IMR-90 (cell line): ENCODE results near the gene LCN12. TPM values are rescaled to one million over a fixed set of nuclear protein-coding genes. Genes with fewer than 3 reads are reported as not detected.

Source experiments
- ATAC-seq: fragments of 200-7000 bp; cut with Tn5 transposase; 2 replicates; pipeline ENCODE4 v1.9.1; 2020; ENCODE audit warnings: low read depth, mild to moderate bottlenecking, moderate library complexity
- BruUV-seq: library from RNA; stranded (reverse); fragments of 400-500 nt; replicated peaks from 2 replicates; lab custom pipeline; 2021; lab: Mats Ljungman, UMichigan
- CTCF ChIA-PET: fragments of 300-600 bp; formaldehyde crosslinking; extraction: SDS; loops from one replicate; lab custom pipeline; 2021; ENCODE audit warnings: antibody characterized with exemption; lab: Yijun Ruan, JAX
- POLR2A ChIA-PET: fragments of 300-600 bp; sonication (Branson Sonifier 250); formaldehyde crosslinking; loops from one replicate; lab custom pipeline; 2022; ENCODE audit warnings: antibody characterized with exemption; ENCODE audit not compliant: unreplicated experiment; lab: Charles Lee
- DNase-seq: peaks from one replicate; pipeline ENCODE4 v3.0.0; 2013
- H2AFZ ChIP-seq: replicated peaks from 2 replicates; pipeline ENCODE3; 2013; ENCODE audit warnings: low read length, mild to moderate bottlenecking; ENCODE audit not compliant: poor library complexity
- H2AK5ac ChIP-seq: 2 replicates; pipeline ENCODE4 v1.6.1; 2013; ENCODE audit warnings: low read depth, low read length, inconsistent platforms
- H2AK9ac ChIP-seq: replicated peaks from 2 replicates; pipeline ENCODE3; 2013; ENCODE audit warnings: mild to moderate bottlenecking, low read depth, low read length, moderate library complexity; ENCODE audit not compliant: poor library complexity
- H2BK120ac ChIP-seq: 2 replicates; pipeline ENCODE4 v1.6.1; 2013; ENCODE audit warnings: low read depth, low read length, inconsistent platforms
- H2BK15ac ChIP-seq: 3 replicates; pipeline ENCODE4 v1.6.1; 2013; ENCODE audit warnings: low read depth, low read length, inconsistent platforms
- H2BK20ac ChIP-seq: 2 replicates; pipeline ENCODE4 v1.6.1; 2013; ENCODE audit warnings: low read depth, mild to moderate bottlenecking, inconsistent platforms, low read length, moderate library complexity
- H2BK5ac ChIP-seq: 2 replicates; pipeline ENCODE4 v1.6.1; 2013; ENCODE audit warnings: mild to moderate bottlenecking, low read depth, low read length, inconsistent platforms; ENCODE audit not compliant: poor library complexity, severe bottlenecking
- H3K14ac ChIP-seq: replicated peaks from 2 replicates; pipeline ENCODE4 v1.6.1; 2013; ENCODE audit warnings: low read depth, low read length, inconsistent platforms
- H3K18ac ChIP-seq: 2 replicates; pipeline ENCODE4 v1.6.1; 2013; ENCODE audit warnings: low read depth, low read length, control low read depth
- H3K23ac ChIP-seq: 2 replicates; pipeline ENCODE4 v1.6.1; 2013; ENCODE audit warnings: low read depth, low read length, inconsistent platforms
- H3K27ac ChIP-seq: 2 replicates; pipeline ENCODE4 v1.5.1; 2013; ENCODE audit warnings: mild to moderate bottlenecking, control low read depth, low read length; ENCODE audit not compliant: insufficient read depth
- H3K27me3 ChIP-seq: 2 replicates; pipeline ENCODE4 v1.6.1; 2013; ENCODE audit warnings: low read length; ENCODE audit not compliant: control insufficient read depth, insufficient read depth
- H3K36me3 ChIP-seq: 2 replicates; pipeline ENCODE4 v1.6.1; 2013; ENCODE audit warnings: low read length, mixed read lengths; ENCODE audit not compliant: control insufficient read depth, insufficient read depth
- H3K4ac ChIP-seq: 2 replicates; pipeline ENCODE4 v1.6.1; 2013; ENCODE audit warnings: low read depth, low read length, inconsistent platforms
- H3K4me1 ChIP-seq: 2 replicates; pipeline ENCODE4 v1.6.1; 2013; ENCODE audit warnings: low read length, mixed read lengths; ENCODE audit not compliant: control insufficient read depth, insufficient read depth
- H3K4me2 ChIP-seq: 2 replicates; pipeline ENCODE4 v1.6.1; 2013; ENCODE audit warnings: low read depth, mild to moderate bottlenecking, control low read depth, low read length, moderate library complexity
- H3K4me3 ChIP-seq: 2 replicates; pipeline ENCODE4 v1.5.1; 2013; ENCODE audit warnings: low read depth, mild to moderate bottlenecking, control low read depth, low read length, moderate library complexity; ENCODE audit not compliant: insufficient read depth
- H3K56ac ChIP-seq: 2 replicates; pipeline ENCODE4 v1.6.1; 2013; ENCODE audit warnings: low read length, inconsistent platforms; ENCODE audit not compliant: insufficient read depth; ENCODE audit errors: extremely low read depth
- H3K79me1 ChIP-seq, 2 experiments: 2 replicates each; pipeline ENCODE4 v1.6.1; 2013; ENCODE audit warnings: low read length in 2 of 2, inconsistent platforms in 1 of 2, low read depth in 1 of 2
- H3K9ac ChIP-seq: 2 replicates; pipeline ENCODE4 v1.6.1; 2013; ENCODE audit warnings: low read depth, low read length, control low read depth
- H3K9me1 ChIP-seq: 2 replicates; pipeline ENCODE4 v1.6.1; 2013; ENCODE audit warnings: low read length, inconsistent platforms; ENCODE audit not compliant: insufficient read depth
- H3K9me3 ChIP-seq: 2 replicates; pipeline ENCODE4 v1.6.1; 2013; ENCODE audit warnings: low read length; ENCODE audit not compliant: control insufficient read depth, insufficient read depth
- H4K20me1 ChIP-seq: 2 replicates; pipeline ENCODE4 v1.6.1; 2013; ENCODE audit warnings: low read length, inconsistent platforms; ENCODE audit not compliant: insufficient read depth
- H4K5ac ChIP-seq: 2 replicates; pipeline ENCODE4 v1.6.1; 2013; ENCODE audit warnings: mild to moderate bottlenecking, low read depth, low read length, control low read depth
- H4K8ac ChIP-seq, 2 experiments: 2 replicates each; pipeline ENCODE4 v1.6.1; 2013; ENCODE audit warnings: low read depth in 2 of 2, low read length in 2 of 2, control low read depth in 1 of 2, inconsistent platforms in 1 of 2
- H4K91ac ChIP-seq: 2 replicates; pipeline ENCODE4 v1.6.1; 2013; ENCODE audit warnings: low read depth, low read length, inconsistent platforms; ENCODE audit not compliant: insufficient read depth
- BHLHE40 ChIP-seq: fragments of 150-350 bp; IDR thresholded peaks from 2 replicates; pipeline ENCODE4 v1.6.1; 2016; ENCODE audit warnings: mild to moderate bottlenecking, low read depth, low read length
- FOS ChIP-seq: fragments of 150-350 bp; IDR thresholded peaks from 2 replicates; pipeline ENCODE4 v1.6.1; 2016; ENCODE audit warnings: low read depth, low read length
- MAFK ChIP-seq: IDR thresholded peaks from 2 replicates; pipeline ENCODE4 v1.6.1; 2012; ENCODE audit warnings: low read depth, low read length, improper control_type of control experiment
- MAZ ChIP-seq: IDR thresholded peaks from 2 replicates; pipeline ENCODE4 v1.6.1; 2012; ENCODE audit warnings: low read depth, mild to moderate bottlenecking, low read length, improper control_type of control experiment, moderate library complexity, borderline replicate concordance
- MXI1 ChIP-seq: IDR thresholded peaks from 2 replicates; pipeline ENCODE4 v1.6.1; 2012; ENCODE audit warnings: low read depth, mild to moderate bottlenecking, low read length, moderate library complexity, borderline replicate concordance
- POLR2A ChIP-seq: IDR thresholded peaks from 2 replicates; pipeline ENCODE4 v1.6.1; 2012; ENCODE audit warnings: mild to moderate bottlenecking, low read depth, low read length
- RAD21 ChIP-seq: IDR thresholded peaks from 2 replicates; pipeline ENCODE4 v1.6.1; 2012; ENCODE audit warnings: low read length, improper control_type of control experiment
- RCOR1 ChIP-seq: IDR thresholded peaks from 2 replicates; pipeline ENCODE4 v1.6.1; 2012; ENCODE audit warnings: mild to moderate bottlenecking, low read length, improper control_type of control experiment; ENCODE audit not compliant: insufficient replicate concordance
- USF2 ChIP-seq: fragments of 150-350 bp; IDR thresholded peaks from 2 replicates; pipeline ENCODE4 v1.6.1; 2017; ENCODE audit warnings: mild to moderate bottlenecking, antibody characterized with exemption, low read length, low read depth
- WGBS, 2 experiments: methylation state at CpG; one replicate each; pipeline versions ENCODE4 v1.1.5 to v1.1.7; 2013; ENCODE audit warnings: missing lambda C conversion rate in 2 of 2; ENCODE audit not compliant: insufficient read length in 1 of 2; ENCODE audit errors: extremely low coverage in 2 of 2; 5-methylcytosine and 5-hydroxymethylcytosine counted together
- dilution Hi-C: fragments of 300-500 bp; cut with HindIII; formaldehyde crosslinking; loops from one replicate; pipeline ENCODE4 v1.14.3; 2018; ENCODE audit warnings: low sequenced_read_pairs; ENCODE audit not compliant: unreplicated experiment
- in situ Hi-C: fragments of 300-500 bp; cut with MboI; formaldehyde crosslinking; loops from 3 replicates; pipeline ENCODE4 v1.14.3; 2019; ENCODE audit warnings: low sequenced_read_pairs, inconsistent platforms, mixed read lengths
- intact Hi-C: fragments of 100-400 bp; cut with micrococcal nuclease; formaldehyde crosslinking; loops from 2 replicates; pipeline ENCODE4 v1.10.0; 2022
- polyA plus RNA-seq, 3 experiments: library from polyadenylated mRNA; depleted of rRNA; stranded (reverse); fragments of >200 nt; gene quantifications; 2 replicates each; pipeline ENCODE4 v1.2.3, GENCODE V29; 2012; ENCODE audit warnings: low replicate concordance in 1 of 3
- total RNA-seq: library from RNA; depleted of rRNA; stranded (reverse); fragments of >200 nt; gene quantifications from 2 replicates; pipeline ENCODE4 v1.2.3, GENCODE V29; 2012
- TF ChIP-seq, protein P1 (sequence below): conservative IDR thresholded peaks from 2 replicates; pipeline ENCODE4 v1.5.1; 2012; ENCODE audit warnings: mild to moderate bottlenecking, low read depth, low read length, improper control_type of control experiment

The LCN12 gene
- total and polyA plus RNA-seq, 2 of the 4 experiments (the other 2 are of a cell fraction), result 0.12 TPM; not detected in 1

- TF ChIP-seq, protein P1, sequence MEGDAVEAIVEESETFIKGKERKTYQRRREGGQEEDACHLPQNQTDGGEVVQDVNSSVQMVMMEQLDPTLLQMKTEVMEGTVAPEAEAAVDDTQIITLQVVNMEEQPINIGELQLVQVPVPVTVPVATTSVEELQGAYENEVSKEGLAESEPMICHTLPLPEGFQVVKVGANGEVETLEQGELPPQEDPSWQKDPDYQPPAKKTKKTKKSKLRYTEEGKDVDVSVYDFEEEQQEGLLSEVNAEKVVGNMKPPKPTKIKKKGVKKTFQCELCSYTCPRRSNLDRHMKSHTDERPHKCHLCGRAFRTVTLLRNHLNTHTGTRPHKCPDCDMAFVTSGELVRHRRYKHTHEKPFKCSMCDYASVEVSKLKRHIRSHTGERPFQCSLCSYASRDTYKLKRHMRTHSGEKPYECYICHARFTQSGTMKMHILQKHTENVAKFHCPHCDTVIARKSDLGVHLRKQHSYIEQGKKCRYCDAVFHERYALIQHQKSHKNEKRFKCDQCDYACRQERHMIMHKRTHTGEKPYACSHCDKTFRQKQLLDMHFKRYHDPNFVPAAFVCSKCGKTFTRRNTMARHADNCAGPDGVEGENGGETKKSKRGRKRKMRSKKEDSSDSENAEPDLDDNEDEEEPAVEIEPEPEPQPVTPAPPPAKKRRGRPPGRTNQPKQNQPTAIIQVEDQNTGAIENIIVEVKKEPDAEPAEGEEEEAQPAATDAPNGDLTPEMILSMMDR, result peak; percentile 39
- peak; percentile 67; the same call in 1 of the 2 replicates for TF ChIP-seq POLR2A
Observed at GRCh38 chr9:136944212-136944518, 7.9 kb upstream of the LCN12 start (continued).

DNA sequence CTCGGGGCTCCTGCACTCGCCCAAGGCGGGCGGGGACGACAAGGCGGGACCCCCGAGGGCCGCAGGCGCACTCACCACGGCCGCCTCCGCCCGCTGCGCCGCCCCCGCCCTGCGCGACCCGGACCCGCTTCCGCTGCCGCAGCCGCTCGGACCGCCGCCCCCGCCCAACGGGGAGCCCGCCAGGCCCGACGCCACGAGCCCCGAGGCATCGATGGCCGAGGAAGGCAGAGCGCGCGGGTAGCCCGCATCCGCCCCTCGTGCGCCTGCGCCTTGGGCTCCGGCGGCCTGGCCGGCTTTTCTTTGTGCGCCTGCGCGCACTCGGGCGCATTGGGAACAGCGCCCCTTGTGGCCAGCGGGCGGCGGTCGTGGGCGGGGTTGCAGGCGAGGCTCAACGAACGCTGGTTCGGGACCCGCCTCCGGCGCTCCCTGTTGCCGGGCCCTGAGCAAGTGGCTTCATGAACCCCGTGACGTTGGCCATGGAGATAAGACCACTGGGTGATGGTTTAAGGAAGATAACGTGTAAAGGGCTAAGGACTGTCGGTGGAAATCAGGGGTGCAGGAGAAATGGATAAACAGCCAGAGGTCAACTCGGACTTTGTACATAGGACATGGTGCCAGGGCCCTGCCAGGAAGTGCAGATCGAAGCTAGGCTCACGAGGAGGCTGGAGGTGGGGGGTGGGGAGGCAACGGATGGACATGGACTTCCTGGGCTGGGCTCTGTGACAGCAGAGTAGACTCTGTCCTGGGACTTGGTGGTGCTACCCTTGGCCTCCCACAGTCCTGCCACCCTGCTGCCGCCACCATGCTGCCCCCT is 7.3 kb upstream of the LCN12 start, which contains the start of the genes C8G and FBXW5:
Gene C8G, plus strand, starts transcription at position 725 of the 814 bp plus-strand sequence. Its CDS starts 78 bp downstream, at position 803.
Gene FBXW5, minus strand, starts transcription at position 220 of the 814 bp plus-strand sequence. CDS start 655 bp downstream, outside the sequence.
- intact Hi-C loops, result loop anchor here (2.0 kb wide), 1 partner anchor 96 kb away; the partner anchor contains the start of gene PHPT1
- BruUV-seq, result no TSS peak
- Histone ChIP-seq H3K27ac (peak within 1 kb of the TSS; percentile 97), H4K5ac (peak within 1 kb of the TSS; percentile 73), H3K9me3 (no peaks in the 10 kb centered on the region), H3K4me3 (peak within 1 kb of the TSS; percentile 79), H3K4me2 (peak within 1 kb of the TSS; percentile 86), H3K14ac (peak within 1 kb of the TSS; percentile 81), H3K79me1 (peaks cover 5 to 35% of the 10 kb centered on the region in 2 experiments), H3K9me1 (peaks cover 8% of the 10 kb centered on the region), H2AK9ac (peak within 1 kb of the TSS; percentile 100), H4K8ac (peak within 1 kb of the TSS; percentile 61 to 93; a peak in 2 of 4 replicates), H3K56ac (no peak within 1 kb of the TSS), H3K18ac (peak within 1 kb of the TSS; percentile 25; the same call in 1 of the 2 replicates), H4K20me1 (peaks cover 22% of the 10 kb centered on the region), H2AK5ac (peak within 1 kb of the TSS; percentile 85), H3K9ac (peak within 1 kb of the TSS; percentile 96), H3K4me1 (peaks cover 4% of the 10 kb centered on the region), H2BK120ac (peak within 1 kb of the TSS; percentile 64; the same call in 1 of the 2 replicates), H3K4ac (peak within 1 kb of the TSS; percentile 88), H3K36me3 (peaks cover 33% of the 10 kb centered on the region), H2BK15ac (no peak within 1 kb of the TSS), H2BK20ac (no peak within 1 kb of the TSS), H2AFZ (peak within 1 kb of the TSS; percentile 91), H4K91ac (peak within 1 kb of the TSS; percentile 68), H2BK5ac (peak within 1 kb of the TSS; percentile 88), H3K27me3 (no peaks in the 10 kb centered on the region), H3K23ac (peak within 1 kb of the TSS; percentile 56)
- 1% methylated on average over 66 of the region's 74 CpGs; no CpG with 5 or more reads in 1 of the 2 experiments for WGBS, 2 experiments
- dilution Hi-C loops, result no loop called here
- ChIA-PET POLR2A (no interaction called here), CTCF (interaction anchor here (0.6 to 1.0 kb wide), 3 partner anchors 13 to 42 kb away, joined by 3 to 4 read pairs (median 3); no protein-coding TSS in a partner anchor)
- in situ Hi-C loops, result no loop called here
- DNase-seq, result peak; percentile 89
- peak; percentile 91 for ATAC-seq
- TF ChIP-seq FOS (no peak), RAD21 (peak; percentile 31), RCOR1 (peak; percentile 93), BHLHE40 (no peak), MAZ (peak; percentile 98), USF2 (peak; percentile 23; the same call in 1 of the 2 replicates), MAFK (no peak), MXI1 (no peak)
- TF ChIP-seq, protein P1, result peak; percentile 98
